Stimulated activated CD8-positive, alpha-beta memory T cell treated with anti-CD3 and anti-CD28 coated beads, Interleukin-12 subunit alpha, Interleukin-12 subunit beta, amount 100 ng/mL, for 4 hours (primary cell): Measurements from ENCODE around the gene CATSPERB.
"Not testable (repeated sequence)": the region's sequence is repeated elsewhere in the genome, so short reads cannot be mapped to it uniquely, and the experiment has no call there.

ENCODE experiments used
- DNase-seq: peaks from one replicate; pipeline ENCODE4 v3.0.0-alpha.2; 2020; ENCODE audit warnings: low read depth

The CATSPERB gene

GRCh38 chr14:91737619-91738018 is 5.7 kb upstream of the CATSPERB start:
- no peak for DNase-seq

- no peak for DNase-seq
Measured at GRCh38 chr14:91732859-91733477, 1.1 kb upstream of the CATSPERB start.

GRCh38 chr14:91732439-91732838 is 553 bp upstream of the CATSPERB start:
- no peak for DNase-seq

- no peak for DNase-seq
Measured at GRCh38 chr14:91731018-91731417, 868 bp downstream of the CATSPERB start.

- DNase-seq = no peak
Measured at GRCh38 chr14:91729756-91730155, 2.1 kb downstream of the CATSPERB start.

- DNase-seq = no peak
Measured at GRCh38 chr14:91728616-91729183, 3.2 kb downstream of the CATSPERB start.

GRCh38 chr14:91727121-91727520 is 4.8 kb downstream of the CATSPERB start:
- no peak for DNase-seq

GRCh38 chr14:91723501-91723900 is 8.4 kb downstream of the CATSPERB start:
- DNase-seq = no peak

GRCh38 chr14:91722386-91722785 is 9.5 kb downstream of the CATSPERB start:
- DNase-seq = no peak

GRCh38 chr14:91719839-91720238 is 12.0 kb downstream of the CATSPERB start:
- DNase-seq = no peak

- no peak for DNase-seq
Measured at GRCh38 chr14:91716999-91717398, 14.9 kb downstream of the CATSPERB start.

- DNase-seq = no peak
Measured at GRCh38 chr14:91714805-91715204, 17.1 kb downstream of the CATSPERB start.

- DNase-seq = no peak
Measured at GRCh38 chr14:91708795-91709194, 23.1 kb downstream of the CATSPERB start.

- no peak for DNase-seq
Measured at GRCh38 chr14:91706996-91707395, 24.9 kb downstream of the CATSPERB start.

- DNase-seq = no peak
Measured at GRCh38 chr14:91694643-91695042, 37.2 kb downstream of the CATSPERB start.

GRCh38 chr14:91693346-91693745 is 38.5 kb downstream of the CATSPERB start:
- DNase-seq = no peak

- no peak for DNase-seq
Measured at GRCh38 chr14:91692075-91692474, 39.8 kb downstream of the CATSPERB start.

- no peak for DNase-seq
Measured at GRCh38 chr14:91689608-91690007, 42.3 kb downstream of the CATSPERB start.

GRCh38 chr14:91687436-91687835 is 44.5 kb downstream of the CATSPERB start:
- not testable (repeated sequence) for DNase-seq

- no peak for DNase-seq
Measured at GRCh38 chr14:91685600-91685999, 46.3 kb downstream of the CATSPERB start.

- DNase-seq = no peak
Measured at GRCh38 chr14:91681893-91682563, 49.9 kb downstream of the CATSPERB start.

GRCh38 chr14:91681118-91681517 is 50.8 kb downstream of the CATSPERB start:
- DNase-seq = no peak

GRCh38 chr14:91679273-91679672 is 52.6 kb downstream of the CATSPERB start:
- DNase-seq = no peak

- not testable (repeated sequence) for DNase-seq
Measured at GRCh38 chr14:91677687-91678086, 54.2 kb downstream of the CATSPERB start.
